GM12865 (cell line): ENCODE results near the gene RICTOR.

Experiments used
- DNase-seq: peaks from one replicate; pipeline ENCODE4 v3.0.0; 2010; ENCODE audit warnings: low read depth
- H3K4me3 ChIP-seq: 2 replicates; pipeline ENCODE4 v1.5.1; 2011; ENCODE audit warnings: mild to moderate bottlenecking, low read depth, low read length, control low read depth
- TF ChIP-seq, protein P1 (sequence below): IDR thresholded peaks from 2 replicates; pipeline ENCODE4 v1.5.1; 2011; ENCODE audit warnings: low read length, control low read depth, low read depth, inconsistent platforms; ENCODE audit not compliant: insufficient read depth; ENCODE audit errors: missing control alignments

RICTOR gene

DNA sequence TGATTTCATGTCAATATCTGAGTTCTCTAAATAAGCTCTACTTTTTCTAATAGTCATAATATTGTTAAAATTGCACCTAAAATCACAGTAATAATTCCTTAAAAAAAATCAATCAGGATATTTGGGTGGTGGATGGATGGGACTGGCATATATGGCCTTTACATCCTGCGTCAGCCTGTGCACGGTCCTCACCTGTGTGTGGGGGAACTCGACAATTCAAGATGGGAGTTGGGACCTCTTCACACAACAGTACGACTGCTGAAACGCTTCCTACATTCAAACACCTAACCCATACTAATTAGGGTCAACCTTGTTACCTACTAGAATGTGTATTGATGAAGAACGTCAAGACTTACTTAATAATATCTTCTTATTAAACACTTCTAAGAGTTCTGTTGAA lies 137.9 kb downstream of the RICTOR start:
- no peak overlapping the region for H3K4me3 ChIP-seq
- TF ChIP-seq, protein P1, sequence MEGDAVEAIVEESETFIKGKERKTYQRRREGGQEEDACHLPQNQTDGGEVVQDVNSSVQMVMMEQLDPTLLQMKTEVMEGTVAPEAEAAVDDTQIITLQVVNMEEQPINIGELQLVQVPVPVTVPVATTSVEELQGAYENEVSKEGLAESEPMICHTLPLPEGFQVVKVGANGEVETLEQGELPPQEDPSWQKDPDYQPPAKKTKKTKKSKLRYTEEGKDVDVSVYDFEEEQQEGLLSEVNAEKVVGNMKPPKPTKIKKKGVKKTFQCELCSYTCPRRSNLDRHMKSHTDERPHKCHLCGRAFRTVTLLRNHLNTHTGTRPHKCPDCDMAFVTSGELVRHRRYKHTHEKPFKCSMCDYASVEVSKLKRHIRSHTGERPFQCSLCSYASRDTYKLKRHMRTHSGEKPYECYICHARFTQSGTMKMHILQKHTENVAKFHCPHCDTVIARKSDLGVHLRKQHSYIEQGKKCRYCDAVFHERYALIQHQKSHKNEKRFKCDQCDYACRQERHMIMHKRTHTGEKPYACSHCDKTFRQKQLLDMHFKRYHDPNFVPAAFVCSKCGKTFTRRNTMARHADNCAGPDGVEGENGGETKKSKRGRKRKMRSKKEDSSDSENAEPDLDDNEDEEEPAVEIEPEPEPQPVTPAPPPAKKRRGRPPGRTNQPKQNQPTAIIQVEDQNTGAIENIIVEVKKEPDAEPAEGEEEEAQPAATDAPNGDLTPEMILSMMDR = no peak
- no peak for DNase-seq

DNA sequence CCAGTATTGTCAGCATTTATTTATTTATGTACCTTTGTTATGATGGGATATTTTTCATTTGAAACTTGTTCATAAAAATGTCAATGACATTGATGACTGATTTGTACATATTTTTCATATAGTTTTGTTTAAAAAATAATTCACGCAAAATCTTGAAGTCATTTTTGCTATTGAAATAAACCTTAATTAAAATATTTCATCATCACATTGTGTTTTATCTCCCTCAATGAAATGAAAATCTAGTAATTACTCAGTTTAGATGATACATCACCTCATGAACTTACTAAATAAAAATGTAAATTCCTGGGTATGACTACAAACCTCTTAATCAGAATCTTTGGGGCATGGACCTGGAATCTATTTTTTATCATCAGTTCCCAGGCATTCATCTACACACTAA lies 138.8 kb downstream of the RICTOR start:
- TF ChIP-seq, protein P1 = no peak
- DNase-seq = no peak
- H3K4me3 ChIP-seq = no peak overlapping the region

DNA sequence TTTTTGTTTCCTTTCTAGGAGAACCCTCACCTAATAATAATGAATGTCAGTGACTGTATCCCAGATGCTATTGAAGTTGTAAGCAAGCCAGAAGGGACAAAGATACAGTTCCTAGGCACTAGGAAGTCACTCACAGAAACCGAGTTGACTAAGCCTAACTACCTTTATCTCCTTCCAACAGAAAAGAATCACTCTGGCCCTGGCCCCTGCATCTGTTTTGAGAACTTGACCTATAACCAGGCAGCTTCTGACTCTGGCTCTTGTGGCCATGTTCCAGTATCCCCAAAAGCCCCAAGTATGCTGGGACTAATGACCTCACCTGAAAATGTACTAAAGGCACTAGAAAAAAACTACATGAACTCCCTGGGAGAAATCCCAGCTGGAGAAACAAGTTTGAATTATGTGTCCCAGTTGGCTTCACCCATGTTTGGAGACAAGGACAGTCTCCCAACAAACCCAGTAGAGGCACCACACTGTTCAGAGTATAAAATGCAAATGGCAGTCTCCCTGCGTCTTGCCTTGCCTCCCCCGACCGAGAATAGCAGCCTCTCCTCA lies 141.3 kb downstream of the RICTOR start:
- TF ChIP-seq, protein P1 = no peak
- DNase-seq = no peak

DNA sequence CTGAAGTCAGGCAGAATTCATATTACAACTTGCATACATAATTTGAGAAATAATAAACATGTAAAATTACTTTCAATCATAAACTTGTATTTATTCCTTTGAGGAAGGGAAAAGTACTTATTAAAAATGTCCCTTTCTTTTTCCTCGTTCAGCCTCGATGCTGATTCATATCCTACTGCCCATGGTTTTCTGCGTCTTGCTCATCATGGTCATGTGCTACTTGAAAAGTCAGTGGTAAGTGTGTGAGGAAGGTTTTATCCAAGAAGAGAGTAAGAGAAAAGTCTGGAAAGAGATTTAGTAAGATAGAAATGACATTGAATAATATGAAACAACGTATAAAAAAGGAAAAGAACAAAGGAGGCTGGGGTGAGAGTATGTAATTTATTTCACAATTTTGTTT lies 142.5 kb downstream of the RICTOR start:
- TF ChIP-seq, protein P1 = no peak
- no peak for DNase-seq
- H3K4me3 ChIP-seq = no peak overlapping the region

More for the DNA sequence above, 141.3 kb downstream of the RICTOR start:
- no peak overlapping the region for H3K4me3 ChIP-seq

DNA sequence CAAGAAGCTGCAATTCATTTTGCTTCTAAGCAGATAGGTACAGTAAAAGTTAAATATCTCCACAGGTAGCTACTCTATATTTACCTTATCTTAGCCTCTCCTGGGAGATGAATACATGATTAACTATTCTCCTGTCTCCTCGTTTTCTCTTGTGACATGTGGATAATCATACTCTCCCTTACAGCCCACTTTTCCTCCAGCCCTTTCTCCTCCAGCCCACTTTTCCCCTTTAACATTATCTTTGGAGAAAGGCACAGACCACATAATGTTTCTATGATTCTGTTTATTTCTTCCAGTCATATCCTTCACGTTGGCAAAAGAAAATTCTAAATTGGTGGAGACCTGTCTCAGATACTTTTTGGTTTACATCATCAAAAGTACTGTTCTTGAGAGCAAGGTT lies 144.4 kb downstream of the RICTOR start:
- no peak for DNase-seq
- TF ChIP-seq, protein P1 = no peak
- no peak overlapping the region for H3K4me3 ChIP-seq

DNA sequence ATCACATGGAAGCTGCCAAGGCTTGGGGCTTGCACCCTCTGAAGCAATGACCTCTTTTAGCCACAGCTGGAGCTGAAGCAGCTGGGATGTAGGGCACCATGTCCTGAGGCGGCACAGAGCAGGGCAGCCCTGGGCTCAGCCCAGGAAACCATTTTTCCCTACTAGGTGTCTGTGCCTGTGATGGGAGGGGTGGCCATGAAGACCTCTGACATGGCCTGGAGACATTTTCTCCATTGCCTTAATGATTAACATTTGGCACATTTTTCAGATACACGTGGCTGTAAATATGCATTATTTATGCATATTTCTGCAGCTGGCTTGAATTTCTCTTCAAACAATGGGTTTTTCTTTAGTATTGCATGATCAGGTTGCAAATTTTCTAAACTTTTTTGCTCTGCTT lies 146.7 kb downstream of the RICTOR start:
- H3K4me3 ChIP-seq = no peak overlapping the region
- DNase-seq = no peak
- TF ChIP-seq, protein P1 = no peak

DNA sequence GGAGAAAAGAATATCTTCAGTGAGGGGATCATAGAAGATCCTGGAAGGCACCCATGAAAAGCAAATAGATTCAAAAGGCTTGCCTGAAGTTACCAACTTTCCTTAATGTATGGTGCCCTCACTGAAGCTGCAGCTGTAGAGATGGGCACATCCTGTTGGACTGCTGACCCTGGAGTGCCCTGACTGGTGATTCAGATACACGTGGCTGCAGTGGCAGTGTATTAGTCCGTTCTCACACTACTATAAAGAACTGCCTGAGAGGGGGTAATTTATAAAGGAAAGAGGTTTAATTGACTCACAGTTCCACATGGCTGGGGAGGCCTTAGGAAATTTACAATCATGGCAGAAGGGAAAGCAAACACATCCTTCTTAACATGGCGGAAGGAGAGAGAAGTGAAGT lies 148.1 kb downstream of the RICTOR start:
- no peak for DNase-seq
- TF ChIP-seq, protein P1 = no peak
- no peak overlapping the region for H3K4me3 ChIP-seq
